Pancreas (tissue), 10 donors: ENCODE data around the gene NR2C2. TPM values are rescaled to one million over a fixed set of nuclear protein-coding genes. Genes with fewer than 3 reads are reported as not detected.

Experiments used
- ATAC-seq, 4 donors: fragments of 200-7000 bp; cut with Tn5 transposase; one replicate each; pipeline versions ENCODE4 v1.8.0 to v1.9.1; 2020; ENCODE audit warnings: mild to moderate bottlenecking in 4 of 4, moderate library complexity in 4 of 4
- DNase-seq, 6 donors: peaks; one replicate each; pipeline ENCODE4 v3.0.0-alpha.2; 2020
- FAIRE-seq: peaks from 2 replicates; lab custom pipeline; 2012; peaks lifted over from hg19 to GRCh38; lab: Jason Lieb, UNC
- H3K27ac ChIP-seq, 4 donors: fragments of 200-600 bp; sonication (generic); 1 replicate in 3 of 4; 2 replicates in 1 of 4; pipeline versions ENCODE4 v1.5.0 to v1.8.0; 2020
- H3K27me3 ChIP-seq, 4 donors: fragments of 200-600 bp; one replicate each; pipeline ENCODE4 v1.8.0; 2021
- H3K36me3 ChIP-seq, 3 donors: fragments of 200-600 bp; sonication (generic) in 1 of 3; one replicate each; pipeline versions ENCODE4 v1.5.0 to v1.8.0; 2020 to 2021
- H3K4me1 ChIP-seq, 3 donors: fragments of 200-600 bp; one replicate each; pipeline ENCODE4 v1.8.0; 2021
- H3K4me3 ChIP-seq, 4 donors: fragments of 200-600 bp; sonication (generic) in 2 of 4; one replicate each; pipeline versions ENCODE4 v1.5.0 to v1.8.0; 2020 to 2021
- H3K9me3 ChIP-seq, 4 donors: fragments of 200-600 bp; one replicate each; pipeline ENCODE4 v1.8.0; 2021
- WGBS, 2 donors: extraction: QIAGEN DNeasy Blood & Tissue Kit; methylation state at CpG; one replicate each; pipeline ENCODE4 v1.1.7; 2013; 5-methylcytosine and 5-hydroxymethylcytosine counted together
- intact Hi-C, 3 donors: fragments of 100-400 bp; cut with DNase I; formaldehyde crosslinking; loops; one replicate each; pipeline versions ENCODE4 v1.11.1 to v1.14.2; 2022
- polyA plus RNA-seq, 2 donors: library from polyadenylated mRNA; stranded (reverse); fragments of 200-250 nt; gene quantifications; one replicate each; pipeline ENCODE4 v1.2.3, GENCODE V29; 2013
- total RNA-seq, 6 donors: library from RNA; stranded (reverse); fragmentation: NEBNext Ultra II Directional in 4 of 6; extraction: Animal tissue kit (Norgen Biotek cat#: 25700) in 4 of 6; gene quantifications; one replicate each; pipeline versions ENCODE4 v1.2.1 to v1.2.4, GENCODE V29; 2021 to 2023
- TF ChIP-seq, protein P1 (sequence below), 4 donors: fragments of 200-600 bp; sonication (generic) in 3 of 4; IDR thresholded peaks; one replicate each; pipeline versions ENCODE4 v1.5.0 to v1.8.0; 2021; ENCODE audit warnings: antibody characterized with exemption in 4 of 4
- donor health status: healthy with polysubstance abuse.
- donor health status: DM: no; HTN: no; CAD: no; lungs with moderate emphysema.
- donor health status: DM: no; HTN: no; CAD: no.
- donor health status: control.
- donor health status: control.
- donor health status: Bipolar disorder and iron deficiency.
- donor health status: DM: yes; HTN: yes; CAD: no.
- donor health status: DM: no; HTN: no; CAD: no.
- donor health status: DM: no; HTN: no; CAD: no.
- donor health status: DM: yes; HTN: yes; CAD: no.

NR2C2 gene
- total and polyA plus RNA-seq, 8 donors = 5.4 to 25.1 (median 14.4) TPM

- WGBS, 2 donors = 85 to 88% methylated on average over 19 of the region's 19 CpGs
- Histone ChIP-seq H3K27ac (no peak overlapping the region), H3K36me3 (peaks cover 9 to 64% (median 41%) of the 10 kb centered on the region in 3 donors), H3K4me3 (no peak overlapping the region), H3K4me1 (no peaks in the 10 kb centered on the region), H3K9me3 (no peaks in the 10 kb centered on the region), H3K27me3 (no peaks in the 10 kb centered on the region)
- TF ChIP-seq, protein P1, sequence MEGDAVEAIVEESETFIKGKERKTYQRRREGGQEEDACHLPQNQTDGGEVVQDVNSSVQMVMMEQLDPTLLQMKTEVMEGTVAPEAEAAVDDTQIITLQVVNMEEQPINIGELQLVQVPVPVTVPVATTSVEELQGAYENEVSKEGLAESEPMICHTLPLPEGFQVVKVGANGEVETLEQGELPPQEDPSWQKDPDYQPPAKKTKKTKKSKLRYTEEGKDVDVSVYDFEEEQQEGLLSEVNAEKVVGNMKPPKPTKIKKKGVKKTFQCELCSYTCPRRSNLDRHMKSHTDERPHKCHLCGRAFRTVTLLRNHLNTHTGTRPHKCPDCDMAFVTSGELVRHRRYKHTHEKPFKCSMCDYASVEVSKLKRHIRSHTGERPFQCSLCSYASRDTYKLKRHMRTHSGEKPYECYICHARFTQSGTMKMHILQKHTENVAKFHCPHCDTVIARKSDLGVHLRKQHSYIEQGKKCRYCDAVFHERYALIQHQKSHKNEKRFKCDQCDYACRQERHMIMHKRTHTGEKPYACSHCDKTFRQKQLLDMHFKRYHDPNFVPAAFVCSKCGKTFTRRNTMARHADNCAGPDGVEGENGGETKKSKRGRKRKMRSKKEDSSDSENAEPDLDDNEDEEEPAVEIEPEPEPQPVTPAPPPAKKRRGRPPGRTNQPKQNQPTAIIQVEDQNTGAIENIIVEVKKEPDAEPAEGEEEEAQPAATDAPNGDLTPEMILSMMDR (IDR thresholded peaks at IDR 0.05) = no peak
- intact Hi-C loops = no loop called here
- no peak for DNase-seq
- no peak for FAIRE-seq
- no peak for ATAC-seq
Observed at GRCh38 chr3:15074500-15074899, 127.1 kb downstream of the NR2C2 start.

DNA sequence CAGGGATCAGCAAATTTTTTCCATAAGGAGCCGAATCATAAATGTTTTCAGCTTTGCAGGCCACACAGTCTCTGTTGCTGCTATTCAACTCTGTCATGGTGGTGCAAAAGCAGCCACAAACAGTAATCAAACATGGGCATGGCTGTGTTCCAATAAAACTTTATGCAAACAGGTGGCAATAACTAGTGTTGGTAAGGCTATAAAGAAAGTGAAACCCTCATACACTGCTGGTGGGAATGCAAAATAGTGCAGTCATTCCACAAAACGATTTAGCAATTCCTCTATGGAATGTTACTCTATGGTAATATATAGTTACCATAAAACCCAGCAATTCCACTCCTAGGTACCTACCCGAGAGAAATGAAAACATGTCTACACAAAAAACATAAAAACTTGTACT lies 131.7 kb downstream of the NR2C2 start:
- H3K36me3 ChIP-seq = peaks cover 7 to 89% (median 46%) of the 10 kb centered on the region in 3 donors
- no peaks in the 10 kb centered on the region for H3K27me3 ChIP-seq
- no peak overlapping the region for H3K4me3 ChIP-seq
- ATAC-seq (no peak), DNase-seq (no peak), FAIRE-seq (no peak)
- WGBS, 2 donors = 74 to 82% methylated on average over 3 of the region's 3 CpGs
- intact Hi-C loops = no loop called here
- no peak overlapping the region for H3K27ac ChIP-seq
- TF ChIP-seq, protein P1 (IDR thresholded peaks at IDR 0.05) = no peak
- no peaks in the 10 kb centered on the region for H3K9me3 ChIP-seq
- no peaks in the 10 kb centered on the region for H3K4me1 ChIP-seq

DNA sequence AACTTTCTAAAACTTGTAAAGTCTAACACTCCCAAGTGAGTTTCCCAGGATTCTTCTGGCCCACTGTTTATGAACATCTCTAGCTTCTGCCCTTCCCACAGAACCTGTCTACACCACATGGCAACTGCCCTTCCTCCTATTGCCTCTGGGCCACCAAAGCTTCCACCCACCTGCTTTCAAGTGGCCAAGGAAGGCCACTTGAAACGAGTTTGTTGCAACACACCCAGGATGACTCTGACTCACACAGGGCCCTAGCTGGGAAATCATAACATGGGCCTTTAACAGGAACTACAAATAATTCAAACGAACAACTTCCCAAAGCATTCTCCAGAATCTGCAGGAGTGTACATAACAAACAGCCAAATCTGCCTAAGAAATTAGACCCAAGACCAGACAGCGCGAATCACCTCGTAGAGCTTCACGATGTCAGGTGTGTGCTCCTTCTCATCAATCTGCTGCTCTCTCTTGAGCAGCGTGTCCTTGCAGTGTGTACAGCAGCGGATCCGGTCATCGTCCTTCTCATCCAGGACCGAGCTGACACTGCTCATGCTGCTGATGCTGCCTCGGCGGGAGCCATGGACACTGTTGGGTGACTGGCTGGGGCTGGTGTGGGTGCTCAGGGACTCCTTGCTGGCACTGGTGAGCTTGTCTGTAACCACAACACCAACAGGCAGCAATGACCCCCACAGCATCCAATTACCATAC lies 134.7 kb downstream of the NR2C2 start:
- peak in 1 of 4 donors; percentile 50 for ATAC-seq
- intact Hi-C loops = no loop called here

DNA sequence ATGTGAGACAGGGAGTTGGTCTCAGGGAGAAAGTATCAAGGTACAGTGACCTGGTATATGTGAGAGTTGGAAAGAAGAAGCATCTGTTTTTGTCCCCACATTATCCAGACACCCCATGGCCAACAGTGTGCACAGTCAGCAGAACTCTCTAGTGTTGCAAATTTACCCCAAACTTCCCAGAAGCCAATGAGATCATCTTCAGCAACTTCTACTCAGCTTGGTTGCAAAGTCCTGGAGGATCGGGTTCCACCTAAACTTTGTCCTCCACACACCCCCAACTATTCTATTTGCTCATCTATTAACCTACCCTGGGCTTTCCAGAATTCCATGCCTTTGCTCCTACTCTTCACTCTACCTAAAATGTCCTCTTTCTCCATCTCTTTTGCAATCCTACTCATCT lies 135.9 kb downstream of the NR2C2 start:
- DNase-seq (no peak), ATAC-seq (no peak), FAIRE-seq (no peak)
- no peaks in the 10 kb centered on the region for H3K27me3 ChIP-seq
- TF ChIP-seq, protein P1 (IDR thresholded peaks at IDR 0.05) = no peak
- no peaks in the 10 kb centered on the region for H3K4me1 ChIP-seq
- H3K9me3 ChIP-seq = no peaks in the 10 kb centered on the region
- H3K27ac ChIP-seq = no peak overlapping the region
- H3K36me3 ChIP-seq = peaks cover 0 to 76% (median 23%) of the 10 kb centered on the region in 3 donors
- intact Hi-C loops = no loop called here
- WGBS, 2 donors = 93 to 94% methylated on average over 1 of the region's 1 CpG
- no peak overlapping the region for H3K4me3 ChIP-seq

More for the DNA sequence above, 134.7 kb downstream of the NR2C2 start:
- Histone ChIP-seq H3K27ac (no peak overlapping the region), H3K4me1 (no peaks in the 10 kb centered on the region), H3K4me3 (no peak overlapping the region), H3K27me3 (no peaks in the 10 kb centered on the region), H3K36me3 (peaks cover 0 to 84% (median 34%) of the 10 kb centered on the region in 3 donors), H3K9me3 (no peaks in the 10 kb centered on the region)
- FAIRE-seq (no peak), DNase-seq (no peak)
- TF ChIP-seq, protein P1 (IDR thresholded peaks at IDR 0.05) = no peak
- 93 to 95% methylated on average over 13 of the region's 13 CpGs for WGBS, 2 donors

GRCh38 chr3:15086263-15086662 lies 138.9 kb downstream of the NR2C2 start:
- H3K4me1 ChIP-seq = no peaks in the 10 kb centered on the region
- ATAC-seq = no peak
- FAIRE-seq = no peak
- WGBS, 2 donors = 93 to 99% methylated on average over 2 of the region's 2 CpGs
- H3K27ac ChIP-seq = no peak overlapping the region
- no peaks in the 10 kb centered on the region for H3K9me3 ChIP-seq
- TF ChIP-seq, protein P1 (IDR thresholded peaks at IDR 0.05) = no peak
- no peak overlapping the region for H3K4me3 ChIP-seq
- H3K27me3 ChIP-seq = no peaks in the 10 kb centered on the region
- intact Hi-C loops = no loop called here
- no peak for DNase-seq
- H3K36me3 ChIP-seq = peaks cover 0 to 70% (median 12%) of the 10 kb centered on the region in 3 donors
